Peyer's patch (tissue), 4 donors: ENCODE data around the gene PTPRE.

Source experiments
- CTCF ChIP-seq, 6 experiments: fragments of 450-650 bp in 4 of 6; fragments of 200-600 bp in 2 of 6; sonication (generic) in 1 of 6; IDR thresholded peaks; one replicate each; pipeline ENCODE4 v1.5.1; 2017 to 2019; ENCODE audit warnings: antibody characterized with exemption in 6 of 6, mild to moderate bottlenecking in 3 of 6, moderate library complexity in 1 of 6
- POLR2A ChIP-seq, 2 donors: fragments of 450-650 bp; IDR thresholded peaks; one replicate each; pipeline ENCODE4 v1.5.1; 2017; ENCODE audit warnings: antibody characterized with exemption in 2 of 2, mild to moderate bottlenecking in 2 of 2, moderate library complexity in 2 of 2

GRCh38 chr10:127939786-127940330 is 33.0 kb downstream of the PTPRE start:
- TF ChIP-seq CTCF (IDR thresholded peaks at IDR 0.05): no peak
- no peak for TF ChIP-seq POLR2A (IDR thresholded peaks at IDR 0.05)
